WERI-Rb-1 (cell line): ENCODE data around the gene FBXL16.

Experiments used
- DNase-seq: peaks from one replicate; pipeline ENCODE4 v3.0.0-alpha.2; 2020
- H3K27ac ChIP-seq: fragments of 250-450 bp; sonication (Bioruptor Pico); 2 replicates; pipeline ENCODE4 v1.5.1; 2020; ENCODE audit warnings: mild to moderate bottlenecking, moderate library complexity
- H3K27me3 ChIP-seq: fragments of 250-450 bp; sonication (Bioruptor Pico); 2 replicates; pipeline ENCODE4 v1.5.1; 2021; ENCODE audit warnings: mild to moderate bottlenecking, low read depth, moderate library complexity; ENCODE audit not compliant: insufficient read depth, severe bottlenecking
- H3K36me3 ChIP-seq: fragments of 250-450 bp; sonication (Bioruptor Pico); 2 replicates; pipeline ENCODE4 v1.5.1; 2020; ENCODE audit warnings: mild to moderate bottlenecking, moderate library complexity
- H3K4me3 ChIP-seq: 2 replicates; pipeline ENCODE4 v1.5.1; 2011; ENCODE audit warnings: low read depth, mild to moderate bottlenecking, control low read depth, low read length
- H3K9me3 ChIP-seq: fragments of 250-450 bp; sonication (Bioruptor Pico); 2 replicates; pipeline ENCODE4 v1.5.1; 2021; ENCODE audit warnings: mild to moderate bottlenecking, moderate library complexity; ENCODE audit not compliant: severe bottlenecking
- CTCF ChIP-seq: IDR thresholded peaks from 2 replicates; pipeline ENCODE4 v1.5.1; 2011; ENCODE audit warnings: low read depth, mild to moderate bottlenecking, control low read depth, inconsistent platforms, low read length

The FBXL16 gene

GRCh38 chr16:652454-653305, 52.9 kb downstream of the FBXL16 start:
- no peak overlapping the region for H3K4me3 ChIP-seq
- no peak for DNase-seq
- H3K36me3 ChIP-seq, result peaks cover 63% of the 10 kb centered on the region
- no peak for TF ChIP-seq CTCF
- H3K27me3 ChIP-seq, result no peaks in the 10 kb centered on the region
- no peaks in the 10 kb centered on the region for H3K9me3 ChIP-seq
- H3K27ac ChIP-seq, result no peak overlapping the region

GRCh38 chr16:651844-652243, 53.8 kb downstream of the FBXL16 start:
- no peak overlapping the region for H3K27ac ChIP-seq
- peaks cover 55% of the 10 kb centered on the region for H3K36me3 ChIP-seq
- no peak overlapping the region for H3K4me3 ChIP-seq
- no peak for TF ChIP-seq CTCF
- no peak for DNase-seq
- H3K27me3 ChIP-seq, result no peaks in the 10 kb centered on the region
- H3K9me3 ChIP-seq, result no peaks in the 10 kb centered on the region

GRCh38 chr16:649631-650030, 56.0 kb downstream of the FBXL16 start:
- TF ChIP-seq CTCF, result no peak
- H3K36me3 ChIP-seq, result peaks cover 39% of the 10 kb centered on the region
- H3K27me3 ChIP-seq, result no peaks in the 10 kb centered on the region
- no peak for DNase-seq
- H3K4me3 ChIP-seq, result peak overlapping the region; percentile 58
- H3K27ac ChIP-seq, result peak overlapping the region; percentile 91
- H3K9me3 ChIP-seq, result no peaks in the 10 kb centered on the region

GRCh38 chr16:648781-649589, 56.6 kb downstream of the FBXL16 start, which contains the start of gene WDR90:
Gene WDR90, plus strand, starts transcription at chr16:649365. Its CDS starts 52 bp downstream, at chr16:649417.
- no peaks in the 10 kb centered on the region for H3K9me3 ChIP-seq
- peak; percentile 93 for DNase-seq
- H3K36me3 ChIP-seq, result peaks cover 37% of the 10 kb centered on the region
- H3K27ac ChIP-seq, result peak within 1 kb of the TSS; percentile 91
- H3K4me3 ChIP-seq, result peak within 1 kb of the TSS; percentile 58
- TF ChIP-seq CTCF, result no peak
- no peaks in the 10 kb centered on the region for H3K27me3 ChIP-seq

GRCh38 chr16:648071-648780, 57.4 kb downstream of the FBXL16 start:
- Histone ChIP-seq H3K27me3 (no peaks in the 10 kb centered on the region), H3K36me3 (peaks cover 30% of the 10 kb centered on the region), H3K27ac (peak overlapping the region; percentile 91), H3K9me3 (no peaks in the 10 kb centered on the region), H3K4me3 (peak overlapping the region; percentile 58)
- peak; percentile 86 for TF ChIP-seq CTCF
- peak; percentile 73 for DNase-seq
